Fibroblast of lung (primary cell): ENCODE data around the gene CNTNAP5.

Experiments used
- CTCF ChIP-seq, 2 donors: IDR thresholded peaks in 1 of 2; conservative IDR thresholded peaks in 1 of 2; 1 replicate in 1 of 2; 2 replicates in 1 of 2; pipeline ENCODE4 v1.5.1; 2011 to 2012; ENCODE audit warnings: low read length in 2 of 2, control low read depth in 1 of 2, inconsistent platforms in 1 of 2, low read depth in 1 of 2, mild to moderate bottlenecking in 1 of 2
- EZH2 ChIP-seq: IDR thresholded peaks from 2 replicates; pipeline ENCODE4 v1.5.1; 2012; ENCODE audit warnings: low read length, control low read depth, mild to moderate bottlenecking; ENCODE audit errors: missing control alignments

- TF ChIP-seq CTCF (conservative IDR thresholded peaks at IDR 0.05 in 1 of 2, IDR thresholded peaks at IDR 0.05 in 1 of 2; ENCODE audit: low read depth in 1 of 2, low read length in 2 of 2) (no peak), EZH2 (no peak)
These were observed 20.8 kb downstream of the CNTNAP5 start for GRCh38 chr2:124045894-124046293.
